ENCODE data around the gene CDIP1.

GRCh38 chr16:4523686-4524085 is 14.9 kb downstream of the CDIP1 start:
- TF ChIP-seq CTCF (IDR thresholded peaks at IDR 0.05; ENCODE audit: insufficient read depth, low read depth, low read length) (no peak), EZH2 (IDR thresholded peaks at IDR 0.05; ENCODE audit: insufficient read depth, low read length) (no peak)
